Fibroblast of gingiva (primary cell): ENCODE data around the gene COX7A2.

ENCODE experiments used
- DNase-seq: peaks from one replicate; pipeline ENCODE4 v3.0.0-alpha.2; 2011; ENCODE audit warnings: low read depth

The COX7A2 gene

DNA sequence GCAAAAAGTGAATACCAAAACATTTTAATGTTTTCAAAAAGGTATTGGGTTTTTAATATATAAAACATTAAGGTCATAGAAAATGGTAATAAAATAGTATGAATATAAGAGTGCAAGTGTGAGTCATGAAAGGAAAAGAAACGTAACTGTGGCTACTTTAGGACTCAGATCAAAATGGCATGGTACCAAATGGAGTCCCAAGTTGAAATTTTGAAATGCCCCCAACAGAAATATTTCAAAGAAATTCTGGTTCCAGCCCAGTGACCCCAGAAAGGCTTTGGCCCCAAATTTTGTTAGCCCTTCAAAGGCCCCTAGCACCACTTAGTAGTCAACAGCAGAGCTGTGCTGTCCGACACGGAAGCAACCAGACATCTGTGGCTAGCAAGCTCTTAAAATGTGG, 43.7 kb downstream of the COX7A2 start:
- peak; percentile 43 for DNase-seq

DNA sequence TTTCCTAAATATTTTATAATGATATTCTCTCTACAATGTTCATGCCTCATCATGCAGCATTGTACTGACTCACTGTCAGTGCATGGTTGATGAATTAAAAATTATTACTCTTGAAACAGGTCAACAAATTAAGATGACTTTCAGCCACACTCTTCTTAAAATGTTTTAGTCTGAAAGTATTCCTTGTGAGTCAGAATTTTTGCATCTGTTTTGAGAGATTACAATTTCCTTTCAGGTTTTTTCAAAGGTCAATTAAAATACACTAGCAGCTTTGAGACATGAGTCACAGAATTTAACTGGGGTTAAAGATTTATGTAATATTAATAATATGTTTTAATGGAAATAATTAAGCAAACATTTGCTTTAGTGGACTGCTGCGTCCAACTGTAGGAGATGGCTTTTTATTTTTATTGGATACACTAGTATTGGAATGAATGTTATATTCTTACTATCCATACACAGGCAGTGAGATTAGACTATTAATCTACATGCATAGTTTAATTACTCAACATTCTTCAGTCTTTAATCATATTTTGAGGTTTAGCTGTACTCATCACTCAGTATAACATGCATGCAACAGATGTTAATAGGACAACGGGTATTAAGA, 47.4 kb downstream of the COX7A2 start:
- DNase-seq, result no peak

DNA sequence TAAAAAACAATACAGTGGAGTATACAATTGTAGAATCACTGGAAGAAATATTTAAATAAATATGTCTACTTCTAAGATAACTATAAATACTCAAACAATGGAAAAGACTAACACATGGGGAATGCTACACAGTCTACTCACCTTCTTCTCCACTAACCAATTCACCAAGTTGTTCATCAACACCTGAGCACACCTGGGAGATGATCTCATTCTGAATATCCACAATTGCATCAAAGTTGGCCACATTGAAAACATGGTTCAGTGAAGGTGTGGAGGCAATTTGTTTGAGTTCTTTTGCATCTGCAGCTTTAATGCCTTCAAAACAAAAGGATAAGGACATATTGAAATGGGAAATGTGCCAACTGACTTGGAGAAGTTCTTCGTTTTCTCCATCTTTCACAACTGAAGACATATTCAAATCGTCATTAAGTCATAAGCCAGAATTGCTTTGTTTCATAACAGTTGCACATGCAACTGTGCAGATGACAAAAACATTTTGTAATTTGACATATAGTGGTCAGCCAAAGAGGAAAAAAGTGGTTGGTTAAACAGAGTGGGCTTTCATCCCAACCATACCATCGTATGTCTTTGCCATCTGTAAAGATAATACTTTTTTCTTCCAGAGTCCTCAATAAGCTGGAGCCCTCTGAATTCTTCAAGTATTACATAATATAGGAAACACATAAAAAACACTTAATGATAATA, 55.2 kb downstream of the COX7A2 start:
- no peak for DNase-seq
